Measurements from ENCODE around the gene SPDEF.

DNA sequence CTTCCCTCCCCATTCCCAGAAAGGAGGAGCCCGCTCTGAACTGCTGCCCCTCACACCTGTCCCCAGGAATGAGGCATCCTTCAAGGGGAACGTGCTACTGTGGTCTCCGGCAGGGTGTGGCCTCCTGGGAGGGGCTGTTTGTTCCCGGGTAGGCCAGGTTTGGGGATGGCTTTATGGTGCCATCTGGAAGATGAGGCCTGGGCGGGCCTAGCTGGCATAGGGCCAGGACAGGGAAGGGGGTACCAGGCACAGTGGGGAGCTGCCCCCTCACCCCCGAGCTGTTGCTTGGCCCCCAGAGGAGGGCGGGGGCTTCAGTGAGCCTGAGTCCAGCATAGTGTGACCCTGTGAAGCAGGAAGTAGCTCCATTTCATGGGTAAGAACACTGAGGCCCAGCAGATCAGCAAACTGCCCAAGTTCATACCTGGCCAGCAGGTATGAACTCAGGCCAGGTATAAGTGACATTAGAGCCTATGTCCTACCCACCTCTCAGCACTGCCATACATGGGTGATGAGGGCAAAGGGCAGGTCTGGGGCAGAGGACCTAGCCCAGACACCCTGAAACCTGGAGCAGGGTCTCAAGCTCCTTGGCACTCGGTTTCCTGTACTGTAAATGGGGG, 17.5 kb upstream of the SPDEF start:
- TF ChIP-seq, protein P1, sequence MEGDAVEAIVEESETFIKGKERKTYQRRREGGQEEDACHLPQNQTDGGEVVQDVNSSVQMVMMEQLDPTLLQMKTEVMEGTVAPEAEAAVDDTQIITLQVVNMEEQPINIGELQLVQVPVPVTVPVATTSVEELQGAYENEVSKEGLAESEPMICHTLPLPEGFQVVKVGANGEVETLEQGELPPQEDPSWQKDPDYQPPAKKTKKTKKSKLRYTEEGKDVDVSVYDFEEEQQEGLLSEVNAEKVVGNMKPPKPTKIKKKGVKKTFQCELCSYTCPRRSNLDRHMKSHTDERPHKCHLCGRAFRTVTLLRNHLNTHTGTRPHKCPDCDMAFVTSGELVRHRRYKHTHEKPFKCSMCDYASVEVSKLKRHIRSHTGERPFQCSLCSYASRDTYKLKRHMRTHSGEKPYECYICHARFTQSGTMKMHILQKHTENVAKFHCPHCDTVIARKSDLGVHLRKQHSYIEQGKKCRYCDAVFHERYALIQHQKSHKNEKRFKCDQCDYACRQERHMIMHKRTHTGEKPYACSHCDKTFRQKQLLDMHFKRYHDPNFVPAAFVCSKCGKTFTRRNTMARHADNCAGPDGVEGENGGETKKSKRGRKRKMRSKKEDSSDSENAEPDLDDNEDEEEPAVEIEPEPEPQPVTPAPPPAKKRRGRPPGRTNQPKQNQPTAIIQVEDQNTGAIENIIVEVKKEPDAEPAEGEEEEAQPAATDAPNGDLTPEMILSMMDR (IDR thresholded peaks at IDR 0.05), result no peak
- TF ChIP-seq POLR2A (IDR thresholded peaks at IDR 0.05), result no peak

Measured in heart left ventricle (tissue), 13 donors.